ENCODE results near the gene TTC34.
A peak's percentile ranks its signal among the peaks of the same experiment; 100 is the strongest.

TTC34 gene

GRCh38 chr1:2617971-2618470 is 183.5 kb downstream of the TTC34 start:
- Histone ChIP-seq H3K4me3 (ENCODE audit: low read depth in 1 of 2, low read length in 1 of 2) (no peak overlapping the region), H3K4me1 (ENCODE audit: control insufficient read depth in 1 of 2, insufficient read depth in 1 of 2, low read depth in 1 of 2, low read length in 1 of 2) (no peaks in the 10 kb centered on the region), H3K9me3 (no peaks in the 10 kb centered on the region), H3K36me3 (no peaks in the 10 kb centered on the region), H3K27ac (no peak overlapping the region), H3K27me3 (peaks cover 36% of the 10 kb centered on the region)
- TF ChIP-seq CTCF (IDR thresholded peaks at IDR 0.05) = no peak

GRCh38 chr1:2614145-2614544 is 187.3 kb downstream of the TTC34 start:
- TF ChIP-seq CTCF (IDR thresholded peaks at IDR 0.05) = no peak
- Histone ChIP-seq H3K9me3 (no peaks in the 10 kb centered on the region), H3K27ac (no peak overlapping the region)

GRCh38 chr1:2612591-2613365 is 188.7 kb downstream of the TTC34 start:
- Histone ChIP-seq H3K4me1 (ENCODE audit: control insufficient read depth in 1 of 2, insufficient read depth in 1 of 2, low read depth in 1 of 2, low read length in 1 of 2) (no peaks in the 10 kb centered on the region), H3K27me3 (peaks cover 23% of the 10 kb centered on the region), H3K9me3 (no peaks in the 10 kb centered on the region), H3K36me3 (no peaks in the 10 kb centered on the region), H3K27ac (no peak overlapping the region), H3K4me3 (ENCODE audit: low read depth in 1 of 2, low read length in 1 of 2) (no peak overlapping the region)
- TF ChIP-seq CTCF (IDR thresholded peaks at IDR 0.05) = no peak

More at GRCh38 chr1:2614145-2614544, 187.3 kb downstream of the TTC34 start:
- H3K4me3 ChIP-seq (ENCODE audit: low read depth in 1 of 2, low read length in 1 of 2) = no peak overlapping the region
- peaks cover 29% of the 10 kb centered on the region for H3K27me3 ChIP-seq
- H3K4me1 ChIP-seq (ENCODE audit: control insufficient read depth in 1 of 2, insufficient read depth in 1 of 2, low read depth in 1 of 2, low read length in 1 of 2) = no peaks in the 10 kb centered on the region
- no peaks in the 10 kb centered on the region for H3K36me3 ChIP-seq

GRCh38 chr1:2611621-2612437 is 189.7 kb downstream of the TTC34 start:
- TF ChIP-seq CTCF (IDR thresholded peaks at IDR 0.05) = no peak
- Histone ChIP-seq H3K4me1 (ENCODE audit: control insufficient read depth in 1 of 2, insufficient read depth in 1 of 2, low read depth in 1 of 2, low read length in 1 of 2) (no peaks in the 10 kb centered on the region), H3K4me3 (ENCODE audit: low read depth in 1 of 2, low read length in 1 of 2) (no peak overlapping the region)

GRCh38 chr1:2611031-2611501 is 190.4 kb downstream of the TTC34 start:
- Histone ChIP-seq H3K9me3 (no peaks in the 10 kb centered on the region), H3K36me3 (no peaks in the 10 kb centered on the region), H3K27ac (no peak overlapping the region), H3K27me3 (peaks cover 17% of the 10 kb centered on the region), H3K4me3 (ENCODE audit: low read depth in 1 of 2, low read length in 1 of 2) (peak overlapping the region in 1 of 2 experiments; percentile 25), H3K4me1 (ENCODE audit: control insufficient read depth in 1 of 2, insufficient read depth in 1 of 2, low read depth in 1 of 2, low read length in 1 of 2) (no peaks in the 10 kb centered on the region)
- no peak for TF ChIP-seq CTCF (IDR thresholded peaks at IDR 0.05)

More at GRCh38 chr1:2611621-2612437, 189.7 kb downstream of the TTC34 start:
- Histone ChIP-seq H3K27ac (no peak overlapping the region), H3K36me3 (no peaks in the 10 kb centered on the region), H3K9me3 (no peaks in the 10 kb centered on the region), H3K27me3 (peaks cover 22% of the 10 kb centered on the region)

Measured in neutrophil (primary cell).